NOMO-1 treated with DMSO at 0.1 percent for 48 hours (cell line): ENCODE results near the gene GGT7.
"Not testable (repeated sequence)": the region's sequence is repeated elsewhere in the genome, so short reads cannot be mapped to it uniquely, and the experiment has no call there.

ENCODE experiments used
- DNase-seq: peaks from one replicate; lab custom pipeline; 2025; ENCODE audit not compliant: unreplicated experiment; lab: John Stamatoyannopoulos, UW

Gene GGT7, protein sequence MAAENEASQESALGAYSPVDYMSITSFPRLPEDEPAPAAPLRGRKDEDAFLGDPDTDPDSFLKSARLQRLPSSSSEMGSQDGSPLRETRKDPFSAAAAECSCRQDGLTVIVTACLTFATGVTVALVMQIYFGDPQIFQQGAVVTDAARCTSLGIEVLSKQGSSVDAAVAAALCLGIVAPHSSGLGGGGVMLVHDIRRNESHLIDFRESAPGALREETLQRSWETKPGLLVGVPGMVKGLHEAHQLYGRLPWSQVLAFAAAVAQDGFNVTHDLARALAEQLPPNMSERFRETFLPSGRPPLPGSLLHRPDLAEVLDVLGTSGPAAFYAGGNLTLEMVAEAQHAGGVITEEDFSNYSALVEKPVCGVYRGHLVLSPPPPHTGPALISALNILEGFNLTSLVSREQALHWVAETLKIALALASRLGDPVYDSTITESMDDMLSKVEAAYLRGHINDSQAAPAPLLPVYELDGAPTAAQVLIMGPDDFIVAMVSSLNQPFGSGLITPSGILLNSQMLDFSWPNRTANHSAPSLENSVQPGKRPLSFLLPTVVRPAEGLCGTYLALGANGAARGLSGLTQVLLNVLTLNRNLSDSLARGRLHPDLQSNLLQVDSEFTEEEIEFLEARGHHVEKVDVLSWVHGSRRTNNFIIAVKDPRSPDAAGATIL

DNA sequence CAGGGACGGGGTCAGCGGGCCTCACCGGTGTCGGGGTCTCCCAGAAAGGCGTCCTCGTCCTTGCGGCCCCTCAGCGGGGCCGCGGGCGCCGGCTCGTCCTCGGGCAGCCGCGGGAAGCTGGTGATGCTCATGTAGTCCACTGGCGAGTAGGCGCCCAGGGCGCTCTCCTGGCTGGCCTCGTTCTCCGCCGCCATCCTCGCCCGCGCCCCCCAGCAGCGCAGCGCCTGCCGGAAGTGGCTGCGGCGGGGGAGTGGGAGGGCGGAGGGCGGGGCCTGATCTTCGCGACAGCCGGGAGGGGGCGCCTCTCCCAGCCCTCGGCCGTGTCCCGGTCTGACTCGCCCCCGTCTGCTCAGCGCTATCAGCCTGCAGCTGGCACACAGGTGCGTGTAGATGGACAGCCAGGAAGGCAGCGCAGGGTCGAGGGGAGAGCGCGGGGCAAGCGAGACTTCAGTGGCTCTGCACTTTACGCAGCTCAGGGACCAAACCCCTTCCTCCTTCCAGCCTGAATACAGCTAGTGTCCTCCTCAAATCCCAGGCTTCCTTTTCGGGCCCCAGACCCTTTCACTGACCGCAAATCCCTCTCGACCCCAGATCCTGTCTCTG is at the start of gene GGT7:
GGT7 (minus strand) TSS at position 235 of the 603 bp plus-strand sequence; CDS start at position 194, 41 bp downstream.
- peak; percentile 57 for DNase-seq

DNA sequence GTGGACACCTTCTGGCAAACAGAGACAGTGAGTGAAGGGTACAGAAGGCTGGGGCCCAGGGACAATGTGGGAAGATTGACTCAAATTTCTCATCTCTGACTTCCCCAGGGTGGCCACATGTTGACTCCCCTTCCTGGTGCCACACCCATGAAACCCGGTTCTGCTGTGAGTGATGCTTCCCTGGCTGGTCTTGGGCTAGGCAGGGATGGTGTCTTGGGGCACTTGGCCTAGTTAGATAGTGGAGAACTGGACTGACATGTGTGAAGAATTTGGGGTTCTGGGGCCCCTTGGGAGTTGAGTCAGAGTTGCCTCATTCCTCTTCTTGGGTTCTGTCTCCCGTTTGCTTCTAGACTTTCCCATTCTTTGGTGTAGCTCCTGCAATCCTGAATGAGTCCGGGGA is 48.8 kb upstream of the GGT7 start:
- DNase-seq: no peak

DNA sequence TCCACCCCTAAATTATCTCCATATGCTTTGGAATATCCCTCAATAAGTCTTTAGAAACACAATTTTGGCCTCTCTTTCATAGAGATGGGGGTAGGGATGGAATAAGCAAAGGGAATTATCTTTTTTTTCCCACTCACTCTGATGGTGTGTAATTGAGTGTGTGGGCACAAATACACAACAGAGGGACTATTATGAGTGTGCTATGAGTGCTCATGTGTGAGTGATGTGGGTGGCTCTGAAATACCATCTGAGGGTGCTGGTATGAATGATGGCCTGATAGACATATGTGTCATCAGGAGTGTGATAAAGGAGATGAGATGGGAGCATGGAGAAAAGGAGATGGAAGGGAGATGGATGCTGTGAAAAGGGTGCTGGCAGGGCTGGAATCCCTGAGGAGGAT is 47.4 kb upstream of the GGT7 start:
- DNase-seq: no peak

DNA sequence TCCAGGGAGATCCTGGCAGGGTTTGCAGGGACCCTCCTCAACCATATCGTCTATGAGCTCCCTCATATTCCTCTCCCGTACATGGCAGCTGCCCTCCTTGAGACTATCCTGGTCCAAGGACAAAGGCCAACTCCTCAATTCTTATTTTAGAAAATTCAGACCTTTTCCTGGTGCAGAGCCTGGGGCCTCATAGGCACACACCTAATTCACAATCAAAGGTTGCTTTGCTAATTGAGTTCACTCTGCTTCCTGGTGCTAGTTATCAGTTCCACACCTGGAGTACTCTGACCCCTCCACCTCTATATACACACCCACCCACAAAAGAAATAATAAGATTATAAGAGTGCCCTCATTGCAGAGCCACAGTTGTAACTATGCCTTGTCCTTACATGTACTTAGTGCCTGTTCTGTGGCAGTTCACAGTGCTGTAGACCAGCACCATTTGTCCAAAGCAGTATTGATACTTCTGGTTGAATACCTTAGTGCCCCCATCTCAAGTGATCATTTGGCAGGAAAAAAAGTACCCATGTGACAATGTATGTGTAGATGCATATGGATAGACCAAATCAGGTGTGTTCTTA is 44.2 kb upstream of the GGT7 start:
- DNase-seq: no peak

DNA sequence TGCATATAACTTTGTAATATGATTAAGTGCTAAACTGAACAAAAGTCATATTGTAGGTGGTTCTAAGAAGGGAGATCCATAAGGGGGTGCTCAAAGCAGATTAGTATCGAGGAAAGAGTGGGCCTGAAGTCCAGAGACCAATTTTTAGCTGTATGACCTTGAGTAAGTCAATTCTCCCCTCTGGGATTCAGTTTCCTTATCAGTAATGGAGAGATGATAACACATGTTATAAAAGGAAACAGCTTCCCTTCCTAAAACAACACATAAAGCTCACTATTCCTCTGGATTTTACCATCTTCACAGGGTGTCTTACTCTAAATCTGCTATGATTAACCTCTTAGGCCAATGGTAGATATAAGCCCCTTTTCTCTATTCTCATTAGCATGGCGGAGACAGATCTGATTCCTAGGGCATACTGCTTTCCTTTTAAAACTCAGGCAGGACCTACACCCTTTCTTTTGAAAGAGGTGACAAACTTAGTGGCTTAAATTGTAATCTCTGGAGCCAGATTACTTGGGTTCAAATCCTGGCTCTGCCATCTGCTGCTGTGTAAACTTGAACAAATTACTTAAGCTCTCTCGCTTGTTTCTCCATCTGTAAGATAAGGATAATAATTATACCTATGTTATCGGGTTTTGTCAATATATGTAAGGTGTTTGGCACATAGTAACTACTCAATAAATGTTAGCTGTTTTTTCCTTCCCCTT is 43.2 kb upstream of the GGT7 start:
- DNase-seq: no peak

DNA sequence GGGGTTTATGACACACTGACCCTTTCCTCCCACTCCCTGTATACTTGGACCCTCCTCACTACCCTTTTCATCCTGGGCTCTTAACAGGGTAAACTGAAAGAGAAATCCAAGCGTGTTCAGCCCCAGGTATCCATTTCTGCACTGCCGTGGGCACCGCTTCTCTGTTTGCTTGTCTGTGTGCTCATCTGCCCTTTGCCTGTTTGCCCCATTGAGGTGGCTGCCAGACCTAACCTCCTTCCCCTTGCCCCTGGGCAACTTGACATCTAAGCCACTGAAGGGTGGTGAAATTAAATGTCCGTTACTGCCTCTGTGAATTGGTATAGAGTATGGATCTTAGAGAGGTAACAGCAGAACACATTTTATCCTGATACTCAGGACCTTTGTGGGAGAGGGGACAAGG is 42.5 kb upstream of the GGT7 start:
- no peak for DNase-seq

DNA sequence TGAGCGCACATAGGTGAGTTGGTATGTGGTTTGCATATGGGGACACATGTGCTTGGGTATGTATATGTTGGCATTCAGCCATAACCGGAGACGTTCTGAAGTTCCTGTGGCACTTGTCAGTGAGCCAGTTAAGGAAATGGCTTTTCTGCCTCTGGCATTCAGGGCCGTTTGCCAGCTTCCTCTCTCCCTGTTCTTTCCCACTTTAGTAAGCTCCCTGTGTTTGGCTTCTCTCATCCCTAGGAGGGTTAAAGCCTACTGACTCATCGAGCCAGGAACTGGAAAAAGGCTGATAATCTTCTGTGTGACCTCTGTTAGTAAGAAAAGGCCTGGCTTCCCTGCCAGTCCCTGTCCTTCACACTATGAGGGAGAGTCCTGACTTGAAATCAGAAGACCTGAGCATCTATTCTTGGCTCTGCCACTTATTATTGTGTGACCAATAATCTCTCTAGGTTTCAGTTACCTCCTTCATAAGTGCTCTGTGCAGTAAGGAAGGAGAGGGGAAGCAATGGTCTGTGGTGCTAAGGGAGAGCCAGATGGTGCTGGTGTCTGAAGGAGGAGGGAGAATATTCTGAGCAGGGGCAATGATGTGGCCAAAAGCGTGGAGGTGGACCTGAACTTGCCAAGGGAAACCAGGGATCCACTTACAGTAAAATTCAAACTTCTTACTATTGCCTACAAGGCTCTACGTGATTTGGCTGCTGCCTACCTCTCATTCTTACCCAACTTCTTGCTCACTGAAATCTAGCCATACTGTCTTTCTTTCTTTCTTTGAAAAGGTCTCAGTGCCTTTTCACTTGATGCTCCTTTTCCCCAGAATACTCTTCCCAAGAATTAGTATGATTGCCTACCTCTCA is 35.2 kb upstream of the GGT7 start:
- no peak for DNase-seq

DNA sequence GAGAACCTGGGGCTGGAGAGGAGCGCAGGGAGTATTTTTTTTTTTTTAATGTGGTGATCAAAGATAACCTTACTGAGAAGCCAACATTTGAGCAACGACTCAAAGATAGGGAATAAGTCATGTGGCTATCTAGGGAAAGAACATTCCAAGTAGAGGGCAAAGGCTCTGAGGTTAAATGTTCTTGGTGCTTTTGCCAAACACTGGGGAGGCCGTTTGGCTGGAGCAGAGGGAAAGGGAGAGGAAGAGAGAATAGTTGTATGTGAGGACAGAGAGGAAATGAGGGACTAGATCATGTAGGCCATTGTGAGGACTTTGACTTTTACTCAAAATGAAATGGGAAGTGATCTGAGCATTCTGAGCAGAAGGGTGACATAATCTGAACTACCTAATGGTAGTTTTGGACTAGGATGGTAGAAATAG is 31.6 kb upstream of the GGT7 start:
- DNase-seq: peak; percentile 21

DNA sequence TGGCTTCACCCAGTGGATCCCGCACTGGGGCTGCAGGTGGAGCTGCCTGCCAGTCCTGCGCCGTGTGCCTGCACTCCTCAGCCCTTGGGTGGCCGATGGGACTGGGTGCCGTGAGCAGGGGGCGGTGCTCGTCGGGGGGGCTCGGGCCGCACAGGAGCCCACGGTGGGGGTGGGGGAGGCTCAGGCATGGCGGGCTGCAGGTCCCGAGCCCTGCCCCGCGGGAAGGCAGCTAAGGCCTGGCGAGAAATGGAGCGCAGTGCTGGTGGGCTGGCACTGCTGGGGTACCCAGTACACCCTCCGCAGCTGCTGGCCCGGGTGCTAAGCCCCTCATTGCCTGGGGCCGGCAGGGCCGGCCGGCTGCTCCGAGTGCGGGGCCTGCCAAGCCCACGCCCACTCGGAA is 26.1 kb upstream of the GGT7 start:
- not testable (repeated sequence) for DNase-seq

DNA sequence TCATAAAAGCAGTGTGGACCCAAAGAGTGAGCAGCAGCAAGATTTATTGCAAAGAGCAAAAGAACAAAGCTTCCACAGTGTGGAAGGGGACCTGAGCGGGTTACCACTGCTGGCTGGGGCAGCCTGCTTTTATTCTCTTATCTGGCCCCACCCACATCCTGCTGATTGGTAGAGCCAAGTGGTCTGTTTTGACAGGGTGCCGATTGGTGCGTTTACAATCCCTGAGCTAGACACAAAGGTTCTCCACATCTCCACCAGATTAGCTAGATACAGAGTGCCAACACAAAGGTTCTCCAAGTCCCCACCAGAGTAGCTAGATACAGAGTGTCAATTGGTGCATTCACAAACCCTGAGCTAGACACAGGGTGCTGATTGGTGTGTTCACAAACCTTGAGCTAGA is 25.5 kb upstream of the GGT7 start:
- DNase-seq: not testable (repeated sequence)

DNA sequence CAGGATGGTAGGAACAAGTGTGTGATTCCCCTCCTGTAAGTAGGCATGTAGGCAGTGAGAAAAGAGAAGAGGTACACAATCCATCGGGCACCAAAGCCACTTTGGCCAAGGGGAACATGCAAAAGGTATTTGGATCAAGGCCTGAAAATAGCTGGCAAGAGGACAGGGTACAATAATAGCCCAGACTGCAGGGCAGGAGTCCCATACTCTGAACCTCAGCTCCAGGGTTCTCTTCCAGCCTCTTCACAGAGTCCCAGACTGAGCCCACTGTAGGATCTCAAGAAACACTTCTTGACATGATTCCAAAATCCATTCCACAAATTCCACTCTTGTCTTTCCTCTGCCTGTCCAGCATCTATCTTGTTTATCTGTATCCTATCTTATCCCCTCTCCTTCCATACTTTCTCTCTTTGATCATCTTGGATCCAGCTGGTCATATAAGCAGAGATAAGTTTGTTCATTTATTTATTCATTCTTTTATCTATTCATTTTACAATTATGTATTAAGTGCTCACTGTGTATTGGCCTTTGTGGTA is 23.5 kb upstream of the GGT7 start:
- no peak for DNase-seq

DNA sequence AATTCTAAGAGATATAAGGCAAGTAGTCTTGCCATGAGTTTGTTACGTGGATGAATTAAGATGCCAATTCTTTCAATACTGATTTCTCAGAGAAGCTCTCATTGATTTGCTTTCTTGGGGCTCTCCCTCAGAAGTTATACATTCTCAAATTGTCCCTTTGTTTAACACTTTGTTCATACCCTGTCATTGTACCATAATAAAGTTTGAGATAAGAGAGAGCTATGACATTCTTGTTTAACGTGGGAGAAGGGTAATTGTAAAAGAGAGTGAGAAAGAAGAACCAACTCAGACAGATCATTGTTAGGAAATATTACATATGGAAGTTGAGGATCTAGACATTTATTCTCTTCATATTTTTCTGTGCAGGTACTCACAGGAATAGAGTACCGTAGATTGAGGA is 22.8 kb upstream of the GGT7 start:
- DNase-seq: no peak

DNA sequence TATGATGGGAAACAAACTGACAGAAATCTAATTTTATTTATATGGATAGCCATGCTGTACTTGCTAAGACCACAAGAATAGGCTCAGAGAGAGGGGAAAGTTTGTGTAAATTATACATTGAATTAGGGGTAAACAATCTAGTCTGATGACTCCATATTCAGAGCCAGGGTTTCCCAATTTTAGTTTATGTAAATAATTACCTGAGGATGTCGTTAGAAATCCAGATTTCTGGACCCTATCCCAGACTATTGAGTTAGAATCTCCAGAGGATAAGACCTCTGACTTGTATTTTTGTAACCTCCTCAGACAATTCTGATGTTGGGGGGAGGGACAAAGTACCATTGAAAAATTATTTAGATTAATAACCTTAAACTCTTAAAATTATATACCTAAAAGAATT is 22.1 kb upstream of the GGT7 start:
- DNase-seq: no peak

DNA sequence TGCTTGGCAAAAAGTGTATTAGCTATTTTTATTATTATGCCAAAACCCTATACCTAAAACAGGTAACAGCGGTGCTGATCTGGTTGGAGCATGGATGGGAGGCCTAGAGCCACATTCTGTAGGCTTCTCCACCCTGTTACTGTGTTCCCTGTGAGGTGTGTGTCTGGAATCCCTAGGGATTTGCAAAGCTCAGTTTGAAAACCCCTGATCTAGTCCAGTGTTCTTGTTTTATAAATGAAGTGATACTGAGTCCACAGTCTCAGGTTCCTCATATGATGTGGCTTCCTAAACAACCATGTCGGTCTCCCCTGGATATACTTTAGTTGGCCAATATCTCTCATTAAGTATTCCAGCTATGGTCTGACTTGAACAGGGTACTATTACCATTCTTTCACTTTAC is 20.0 kb upstream of the GGT7 start:
- DNase-seq: peak; percentile 21

DNA sequence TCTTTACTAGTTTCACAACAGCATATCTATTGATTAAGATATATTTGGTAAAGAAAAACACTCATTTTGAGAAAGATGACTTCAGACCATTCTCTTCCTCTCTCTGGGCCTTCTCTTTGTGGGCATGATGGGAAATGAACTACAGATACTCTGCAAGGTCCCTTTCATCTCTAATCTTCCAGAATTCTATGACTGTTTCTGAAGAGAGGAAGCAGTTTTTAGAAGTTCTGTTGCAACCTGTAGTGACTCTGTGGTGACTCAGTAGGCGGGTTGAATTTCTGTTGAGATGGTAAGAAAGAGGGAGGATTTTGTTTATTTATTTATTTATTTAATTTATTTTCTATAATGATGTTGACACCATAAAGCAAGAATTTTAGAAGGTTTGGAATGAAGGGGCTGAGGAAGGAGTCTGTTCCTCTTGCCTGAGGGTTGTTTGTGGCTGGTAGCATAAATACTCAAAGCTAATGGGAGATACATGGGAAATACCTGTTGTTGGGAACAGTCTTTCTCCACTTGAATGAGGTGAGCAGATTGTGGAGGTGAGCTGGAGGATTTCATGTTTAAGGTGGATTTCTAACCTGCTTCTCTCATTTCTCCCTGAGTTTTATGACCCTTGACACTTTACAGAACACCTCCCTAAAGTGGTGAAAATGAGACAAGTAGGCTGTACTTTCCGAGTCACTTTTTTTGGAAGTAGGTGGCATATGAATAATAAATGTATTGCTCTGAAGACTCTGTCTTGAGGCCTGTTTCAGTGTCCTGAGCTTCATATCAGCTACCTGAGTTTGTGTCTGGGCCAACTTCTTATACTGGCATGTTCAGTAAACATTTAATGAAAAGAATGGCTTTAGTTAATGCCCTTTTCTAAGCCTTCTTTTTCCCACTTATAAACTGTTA is 18.8 kb upstream of the GGT7 start:
- peak; percentile 92 for DNase-seq

DNA sequence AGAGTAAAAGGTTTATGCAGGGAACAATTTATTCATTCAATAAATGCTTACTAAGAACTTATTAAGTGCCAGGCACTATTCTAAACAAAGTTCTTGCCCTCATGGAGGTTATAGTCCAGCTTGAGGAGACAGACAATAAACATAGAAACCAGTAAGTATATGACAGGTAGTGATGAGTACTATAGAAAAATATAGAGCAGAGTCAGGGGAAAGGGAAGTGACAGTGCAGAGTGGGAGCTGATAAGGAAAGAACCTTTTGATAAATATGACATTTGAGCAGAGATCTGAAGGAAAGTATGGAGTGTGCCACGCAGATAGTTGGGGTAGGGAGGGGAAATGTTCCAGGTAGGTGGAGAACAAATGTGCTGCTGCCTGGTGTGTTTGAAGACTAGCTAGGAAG is 15.8 kb upstream of the GGT7 start:
- DNase-seq: no peak

DNA sequence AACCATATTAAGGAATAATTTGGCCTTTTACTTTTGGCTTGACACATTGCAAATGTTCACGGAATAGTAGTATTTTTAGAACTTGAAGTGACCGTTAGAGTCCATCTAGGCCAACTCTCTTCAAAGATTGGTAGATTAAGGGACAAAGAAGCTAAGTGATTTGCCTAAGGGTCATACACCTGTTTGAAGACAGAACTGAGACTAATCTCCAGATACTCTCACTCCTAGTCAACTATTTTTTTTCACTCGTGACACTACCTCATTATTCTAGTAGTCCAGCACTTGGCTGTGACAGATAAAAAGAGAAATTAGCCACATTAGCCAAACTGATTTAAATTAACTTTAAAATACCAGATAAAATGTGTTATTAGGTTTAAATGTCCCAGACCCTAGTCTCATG is 14.4 kb upstream of the GGT7 start:
- no peak for DNase-seq

DNA sequence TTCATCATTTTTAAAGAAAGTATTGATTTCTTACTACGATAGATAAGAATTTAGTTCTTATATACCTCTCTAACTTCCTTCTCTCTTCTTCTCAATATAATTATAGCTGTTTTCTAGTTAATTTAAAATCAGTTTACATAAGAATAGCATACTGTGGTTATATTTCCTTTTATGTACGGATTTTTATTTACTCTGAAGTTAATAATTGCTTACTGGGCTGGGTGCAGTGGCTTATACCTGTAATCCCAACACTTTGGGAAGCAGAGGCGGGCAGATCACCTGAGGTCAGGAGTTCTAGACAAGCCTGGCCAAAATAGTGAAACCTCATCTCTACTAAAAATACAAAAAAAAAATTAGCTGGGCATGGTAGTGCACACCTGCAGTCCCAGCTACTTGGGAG is 13.5 kb upstream of the GGT7 start:
- DNase-seq: no peak

DNA sequence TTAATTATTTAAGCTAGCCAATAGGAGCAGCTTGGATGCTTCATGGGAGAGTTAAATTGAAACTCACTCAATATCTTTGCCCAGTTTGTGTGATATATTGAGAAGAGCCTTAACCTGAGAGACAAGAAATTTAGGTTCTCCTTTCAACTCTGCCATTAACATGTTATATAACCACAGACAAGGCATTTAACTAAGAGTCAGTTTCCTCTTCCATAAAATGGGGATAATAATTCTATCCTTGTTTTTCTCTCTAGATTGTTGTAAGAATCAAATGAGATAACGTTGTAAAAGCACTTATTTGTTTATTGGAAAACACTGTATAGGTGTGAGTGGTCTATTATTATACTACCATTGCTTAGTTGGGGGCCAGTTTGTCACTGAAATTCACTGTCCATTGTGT is 11.6 kb upstream of the GGT7 start:
- DNase-seq: no peak
